ENCODE results near the gene OVOL2.

OVOL2 gene

GRCh38 chr20:18011951-18012645, 45.6 kb downstream of the OVOL2 start:
- no peak for DNase-seq

- no peak for DNase-seq
Measured at GRCh38 chr20:18011482-18011881, 46.2 kb downstream of the OVOL2 start.

GRCh38 chr20:18009116-18009515, 48.6 kb downstream of the OVOL2 start:
- DNase-seq, result no peak

- DNase-seq, result no peak
Measured at GRCh38 chr20:18007534-18008292, 50.0 kb downstream of the OVOL2 start.

GRCh38 chr20:18006684-18007083, 51.0 kb downstream of the OVOL2 start:
- DNase-seq, result no peak

GRCh38 chr20:18005990-18006364, 51.7 kb downstream of the OVOL2 start:
- DNase-seq, result no peak

DNA sequence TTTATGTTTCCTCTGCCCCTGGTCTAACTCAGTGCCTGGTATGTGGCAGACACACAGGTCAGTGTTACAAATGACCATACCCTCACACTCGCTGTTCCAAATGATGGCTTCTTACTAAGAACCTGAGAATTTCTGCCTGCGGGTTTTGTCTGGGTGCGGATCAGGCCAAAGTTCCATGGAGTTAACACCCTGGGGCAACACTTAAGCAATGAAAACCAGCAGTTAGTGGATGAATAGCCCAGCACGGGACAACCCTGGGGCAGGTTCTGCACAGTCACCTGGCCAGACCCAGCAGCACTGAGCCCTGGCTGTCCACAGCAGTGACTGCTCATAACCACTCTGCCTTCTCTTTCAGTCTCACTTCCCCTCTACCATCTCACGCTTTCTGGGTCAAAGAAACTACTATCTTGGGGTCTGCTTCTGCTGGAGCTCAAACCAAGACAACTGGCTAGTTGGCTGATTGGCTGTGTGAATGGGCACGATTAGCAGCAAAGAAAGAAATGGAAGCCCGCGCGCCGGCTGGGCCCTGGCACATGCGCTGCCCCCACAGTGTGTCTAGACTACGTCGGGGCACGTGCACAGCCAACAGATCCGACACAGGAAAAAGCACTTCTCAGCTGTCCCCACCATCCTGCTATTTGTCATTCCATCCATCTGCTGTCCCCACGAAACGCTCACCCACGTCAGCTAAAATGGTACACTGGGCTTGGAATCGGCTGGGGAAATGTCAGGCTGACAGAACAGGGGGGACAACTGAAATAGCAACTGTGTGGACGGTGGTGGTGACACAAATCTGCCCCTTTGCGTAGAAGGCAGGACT, 52.3 kb downstream of the OVOL2 start:
- no peak for DNase-seq

DNA sequence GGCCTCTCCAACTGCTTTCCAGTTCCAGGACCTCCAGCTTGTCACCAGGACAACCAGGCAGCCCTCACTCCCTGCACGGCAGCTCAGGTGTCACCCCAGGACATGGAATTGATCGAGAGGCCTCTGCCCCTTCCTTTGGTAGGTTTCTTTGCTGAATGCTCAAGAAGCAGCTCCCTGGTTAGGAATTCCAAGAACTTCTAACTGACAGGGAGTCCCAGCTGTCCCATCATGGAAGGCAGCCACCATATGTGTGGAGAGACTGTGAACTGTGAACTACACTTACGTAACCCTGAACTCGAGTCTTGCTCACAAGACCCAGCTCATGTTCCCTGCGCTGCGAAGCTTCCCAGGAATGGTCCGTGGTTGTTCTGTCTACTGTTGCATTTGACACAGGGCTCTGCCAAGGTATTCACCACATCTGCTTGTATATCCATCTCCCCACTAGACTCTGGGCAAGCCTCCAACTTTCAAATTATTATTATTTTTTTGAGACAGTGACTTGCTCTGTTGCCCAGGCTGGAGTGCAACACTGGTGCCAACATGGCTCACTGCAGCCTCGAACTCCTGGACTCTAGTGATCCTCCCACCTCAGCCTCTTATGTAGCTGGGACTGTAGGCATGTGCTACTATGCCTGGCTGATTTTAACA, 53.2 kb downstream of the OVOL2 start:
- no peak for DNase-seq

DNA sequence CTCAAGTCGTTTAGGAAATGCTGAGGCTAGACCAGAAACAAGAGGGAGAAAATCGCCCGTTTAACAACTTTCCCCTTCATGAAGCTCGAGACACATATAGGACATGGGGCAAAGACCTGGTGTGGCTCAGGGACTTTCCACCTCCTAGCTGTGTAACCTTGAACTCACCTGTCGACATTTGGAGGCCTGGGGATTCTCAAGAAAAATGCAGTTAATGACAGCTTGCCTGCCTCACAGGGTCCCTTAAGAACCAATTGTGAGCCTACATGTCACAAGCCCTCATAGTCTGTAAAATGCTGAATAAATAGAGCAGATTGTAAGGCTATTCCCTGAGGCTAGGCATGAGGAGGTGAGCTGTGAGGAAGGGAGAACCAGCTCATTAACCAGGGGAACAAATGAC, 53.8 kb downstream of the OVOL2 start:
- no peak for DNase-seq

DNA sequence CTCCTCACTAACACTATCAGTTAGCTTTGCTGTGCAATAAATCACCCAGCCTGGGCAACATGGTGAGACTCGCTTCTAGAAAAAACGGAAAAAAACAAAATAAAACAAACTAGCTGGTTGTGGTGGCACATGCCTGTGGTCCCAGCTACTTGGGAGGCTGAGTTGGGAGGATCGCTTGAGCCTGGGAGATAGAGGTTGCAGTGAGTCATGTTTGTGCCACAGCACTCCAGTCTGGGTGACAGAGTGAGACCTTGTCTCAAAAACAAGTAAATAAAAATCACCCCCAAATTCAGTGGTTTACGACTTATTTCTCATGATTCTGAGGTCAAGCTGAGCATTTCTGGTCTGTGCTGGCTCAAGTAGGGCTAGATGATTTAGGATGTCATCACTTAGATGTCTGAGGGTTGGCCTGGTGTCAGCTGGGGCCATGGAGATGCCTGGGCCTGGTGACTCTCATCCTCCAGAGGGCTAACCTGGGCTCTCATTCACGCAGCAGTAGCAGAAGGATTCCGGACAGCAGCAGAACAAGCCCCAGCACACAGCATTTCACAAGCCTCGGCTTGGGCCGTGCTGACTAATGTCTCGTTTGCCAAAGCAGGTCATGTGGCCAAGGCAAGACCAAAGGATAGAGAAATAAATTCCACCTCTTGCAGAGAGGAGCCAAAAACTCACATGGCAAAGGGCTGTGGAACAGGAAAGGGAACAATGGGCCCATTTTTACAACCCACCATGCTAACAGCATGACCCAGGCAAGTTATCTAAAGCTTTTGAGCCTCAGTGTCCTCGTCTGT, 56.4 kb downstream of the OVOL2 start:
- no peak for DNase-seq

- no peak for DNase-seq
Measured at GRCh38 chr20:17999566-17999965, 58.1 kb downstream of the OVOL2 start.

GRCh38 chr20:17998446-17998845, 59.3 kb downstream of the OVOL2 start:
- no peak for DNase-seq

DNA sequence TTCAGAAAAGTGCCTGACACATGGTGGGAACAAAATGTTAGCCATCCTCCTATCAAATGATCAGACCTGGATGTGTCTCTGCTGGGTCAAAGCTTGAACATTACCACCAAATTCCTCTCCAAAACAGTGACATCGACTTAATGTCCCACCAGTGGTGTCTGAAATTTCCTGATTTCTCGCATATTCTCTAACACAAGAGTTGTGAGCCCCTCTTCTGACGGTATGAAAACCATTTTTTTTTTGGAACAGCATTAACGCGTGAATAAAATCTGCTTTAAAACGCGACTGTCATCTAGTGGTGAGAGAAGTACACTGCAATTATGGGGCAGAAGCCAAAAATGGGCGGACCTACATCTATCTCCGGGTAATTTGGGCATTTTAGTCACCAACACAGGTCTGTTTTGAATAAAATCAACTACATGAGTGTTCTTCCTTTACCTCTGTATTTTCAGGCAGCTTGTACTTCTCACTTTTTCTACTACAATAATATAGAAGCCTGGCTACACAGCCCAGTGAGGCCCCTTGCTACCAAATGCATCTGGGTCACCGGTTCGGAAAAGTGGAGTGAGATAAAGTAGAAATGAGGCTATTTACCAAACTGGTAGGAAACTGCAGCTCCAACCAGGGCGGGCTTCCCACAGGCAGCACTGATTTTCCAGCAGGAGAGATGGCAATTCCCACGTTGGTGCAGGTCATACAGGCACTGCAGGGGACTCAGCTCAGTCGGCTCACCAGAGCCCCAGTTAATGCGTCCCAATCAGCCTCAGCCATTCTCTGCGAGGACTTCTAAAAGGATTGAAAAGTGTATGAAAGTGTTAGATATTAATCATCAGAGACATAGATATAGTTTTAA, 61.5 kb downstream of the OVOL2 start:
- peak; percentile 36 for DNase-seq

GRCh38 chr20:17993546-17993945, 64.2 kb downstream of the OVOL2 start:
- no peak for DNase-seq

DNA sequence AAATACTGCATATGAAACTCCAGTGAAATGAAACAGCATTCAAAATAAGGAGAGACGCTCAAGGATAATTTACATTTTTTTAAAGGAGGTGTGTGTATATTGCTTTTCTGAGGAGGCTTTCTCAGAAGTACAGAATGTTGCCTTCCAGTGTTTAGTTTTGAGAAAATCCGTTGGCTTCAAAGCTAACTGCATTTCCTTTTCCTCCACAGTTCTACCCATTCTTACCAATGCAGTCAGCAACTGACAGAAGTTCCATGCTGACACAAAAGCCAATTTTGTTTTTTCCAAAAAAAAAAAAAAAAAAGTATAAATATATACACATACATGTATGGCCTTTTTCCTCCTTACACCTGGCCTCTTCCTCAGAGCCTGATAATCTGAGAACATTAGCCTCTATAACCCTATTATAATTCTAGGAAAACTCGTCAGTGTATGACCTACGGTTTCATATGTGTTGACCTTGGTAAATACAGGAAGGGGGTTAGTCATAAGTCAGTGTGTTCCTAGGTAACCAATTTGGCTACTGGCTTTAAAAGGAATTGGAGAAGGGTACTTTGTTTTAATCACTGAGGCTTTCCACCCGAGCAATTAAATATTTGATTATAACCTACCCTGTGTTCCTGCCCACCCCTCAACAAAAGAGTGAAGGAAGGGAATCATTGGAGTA, 64.7 kb downstream of the OVOL2 start:
- DNase-seq, result no peak

- no peak for DNase-seq
Measured at GRCh38 chr20:17992224-17992637, 65.5 kb downstream of the OVOL2 start.

GRCh38 chr20:17990278-17990972, 67.3 kb downstream of the OVOL2 start:
- no peak for DNase-seq

- DNase-seq, result no peak
Measured at GRCh38 chr20:17987988-17988387, 69.7 kb downstream of the OVOL2 start.

DNA sequence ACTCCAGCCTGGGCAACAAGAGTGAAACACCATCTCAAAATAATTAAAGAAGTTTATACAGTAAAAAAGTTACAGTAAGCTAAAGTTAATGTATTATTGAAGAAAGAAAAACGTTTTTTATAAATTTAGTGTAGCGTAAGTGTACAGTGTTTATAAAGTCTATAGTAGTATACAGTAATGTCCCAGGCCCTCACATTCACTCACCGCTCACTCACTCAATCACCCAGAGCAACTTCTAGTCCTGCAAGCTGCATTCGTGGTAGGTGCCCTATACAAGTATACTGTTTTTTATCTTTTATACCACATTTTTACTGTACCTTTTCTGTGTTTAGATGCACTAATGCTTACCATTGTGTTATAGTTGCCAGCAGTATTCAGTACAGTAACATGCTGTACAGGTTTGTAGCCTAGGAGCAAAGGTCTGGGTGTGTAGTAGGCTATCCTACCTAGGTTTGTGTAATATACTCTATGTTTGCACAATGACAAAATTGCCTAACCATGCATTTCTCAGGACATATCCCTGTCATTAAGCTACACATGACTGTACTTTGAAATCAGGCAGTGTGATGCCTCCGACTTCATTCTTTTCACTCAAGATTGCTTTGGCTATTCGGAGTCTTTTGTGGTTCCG, 72.2 kb downstream of the OVOL2 start:
- no peak for DNase-seq

- DNase-seq, result no peak
Measured at GRCh38 chr20:17976305-17976704, 81.4 kb downstream of the OVOL2 start.

Measured in SHP77 treated with DMSO at 0.1 percent for 48 hours (cell line).